Stimulated activated CD4-positive, alpha-beta T cell treated with anti-CD3 and anti-CD28 coated beads, Interleukin-12 subunit alpha, Interleukin-12 subunit beta, amount 100 ng/mL, for 24 hours (primary cell): Measurements from ENCODE around the gene PCDHB2.
"Not testable (repeated sequence)": the region's sequence is repeated elsewhere in the genome, so short reads cannot be mapped to it uniquely, and the experiment has no call there.

ENCODE experiments used
- DNase-seq, 2 experiments: peaks; one replicate each; pipeline ENCODE4 v3.0.0-alpha.2; 2020; ENCODE audit warnings: low read depth in 2 of 2

PCDHB2 gene

GRCh38 chr5:141094481-141095262 is at the start of gene PCDHB2:
PCDHB2 (plus strand) TSS chr5:141094615; CDS start chr5:141094791, 176 bp downstream.
- no peak for DNase-seq

DNA sequence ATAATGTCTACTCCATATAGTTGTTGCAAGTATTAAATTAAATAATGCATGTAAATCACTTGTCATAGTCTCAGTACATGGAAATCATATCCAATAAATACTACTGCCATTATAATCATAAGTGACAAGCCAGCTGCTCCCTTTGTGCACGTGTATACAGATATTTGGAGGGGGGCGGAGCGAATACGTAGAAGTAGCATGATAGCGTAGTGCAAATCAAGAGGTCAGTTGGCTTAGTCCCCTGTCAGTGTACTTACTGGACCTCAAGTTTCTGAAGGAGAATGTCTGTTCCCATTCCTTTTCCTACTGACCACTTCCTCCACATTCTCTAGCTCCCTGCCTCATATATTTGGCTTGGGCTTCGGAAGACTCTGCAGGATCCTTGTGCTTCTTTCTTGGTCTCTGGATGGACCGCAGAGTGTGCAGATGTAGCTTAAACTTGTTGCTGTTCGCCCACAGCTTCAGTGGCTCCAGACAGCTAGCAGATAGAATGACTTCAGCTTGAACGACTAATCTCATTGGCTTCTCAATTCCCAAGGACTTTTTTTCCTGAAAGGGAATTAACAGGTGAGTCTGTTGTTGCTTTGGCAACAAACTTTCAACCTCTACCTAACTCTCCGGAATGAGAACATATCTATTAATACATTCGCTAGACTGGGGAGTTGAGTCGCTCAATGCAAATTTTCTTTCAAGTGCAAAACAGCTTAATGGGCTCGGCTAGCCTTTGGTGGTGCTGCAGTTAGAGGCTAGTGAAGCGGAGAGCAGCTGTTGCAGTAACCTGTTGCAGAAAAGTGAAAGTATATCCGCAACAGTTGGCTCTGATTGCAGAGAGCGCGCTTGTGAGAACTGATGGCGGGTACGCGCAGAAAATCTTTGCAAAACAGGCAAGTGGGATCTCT is 43.5 kb upstream of the PCDHB2 start, which contains the start of gene PCDHB1:
PCDHB1 (plus strand) TSS at position 753 of the 899 bp plus-strand sequence; CDS start at position 850, 97 bp downstream.
- DNase-seq = no peak

DNA sequence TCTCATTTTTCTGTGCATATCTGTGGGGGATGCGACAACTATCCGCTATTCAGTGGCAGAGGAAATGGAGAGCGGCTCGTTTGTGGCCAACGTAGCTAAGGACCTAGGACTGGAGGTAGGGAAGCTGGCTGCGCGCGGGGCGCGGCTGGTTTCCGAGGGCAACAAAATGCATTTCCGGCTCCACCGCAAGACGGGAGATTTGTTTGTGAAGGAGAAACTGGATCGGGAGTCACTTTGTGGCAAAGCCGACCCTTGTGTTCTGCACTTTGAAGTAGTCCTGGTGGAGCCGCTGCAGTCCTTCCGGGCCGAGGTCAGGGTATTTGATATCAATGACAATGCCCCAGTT is 42.9 kb upstream of the PCDHB2 start:
- no peak for DNase-seq

GRCh38 chr5:141077826-141078225 is 16.6 kb upstream of the PCDHB2 start:
- DNase-seq = no peak

DNA sequence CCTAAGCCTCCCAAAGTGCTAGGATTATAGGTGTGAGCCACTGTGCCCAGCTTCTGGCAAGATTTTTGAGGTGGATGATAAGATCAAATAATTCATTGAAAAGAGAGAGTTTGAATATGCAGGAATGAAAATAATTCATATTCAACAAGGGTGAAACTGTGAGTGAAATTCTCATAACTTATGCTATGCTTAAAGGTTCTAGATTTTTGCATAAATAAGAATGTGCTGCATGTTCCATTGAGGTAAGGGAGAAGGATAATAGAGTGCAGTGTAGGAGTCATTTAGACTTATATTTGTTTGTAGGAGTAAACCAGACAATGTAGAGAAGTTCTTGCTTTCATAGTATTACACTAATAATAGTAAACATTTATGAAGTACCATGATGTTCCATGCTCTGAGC is 12.2 kb upstream of the PCDHB2 start:
- DNase-seq = no peak

DNA sequence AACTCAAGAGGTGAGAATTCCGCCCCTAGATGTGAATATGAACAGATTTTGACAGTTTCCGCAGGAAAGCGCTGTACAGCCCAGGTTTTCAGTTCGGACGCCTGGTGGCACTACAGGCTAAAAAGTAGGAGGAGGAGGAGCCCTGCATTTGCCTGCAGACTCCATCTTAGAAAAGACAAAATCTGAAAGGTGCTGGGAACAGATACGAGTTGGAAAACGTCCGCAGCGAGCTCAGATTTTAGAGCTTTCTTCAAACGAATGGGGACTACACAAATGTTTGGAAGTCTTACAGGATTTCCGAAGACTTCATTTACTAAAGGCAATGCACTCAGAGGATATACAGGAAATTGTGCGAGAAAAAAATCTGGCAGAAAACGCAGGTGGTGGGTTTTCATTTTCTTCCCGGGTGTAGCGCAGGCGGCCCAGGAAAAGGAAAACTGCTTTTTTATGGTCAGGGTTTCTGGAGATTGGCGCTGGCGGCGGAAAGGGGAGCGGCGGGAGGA is 9.9 kb upstream of the PCDHB2 start:
- DNase-seq = peak in 1 of 2 experiments; percentile 12

- DNase-seq = no peak
Measured at GRCh38 chr5:141095263-141095641, 837 bp downstream of the PCDHB2 start.

DNA sequence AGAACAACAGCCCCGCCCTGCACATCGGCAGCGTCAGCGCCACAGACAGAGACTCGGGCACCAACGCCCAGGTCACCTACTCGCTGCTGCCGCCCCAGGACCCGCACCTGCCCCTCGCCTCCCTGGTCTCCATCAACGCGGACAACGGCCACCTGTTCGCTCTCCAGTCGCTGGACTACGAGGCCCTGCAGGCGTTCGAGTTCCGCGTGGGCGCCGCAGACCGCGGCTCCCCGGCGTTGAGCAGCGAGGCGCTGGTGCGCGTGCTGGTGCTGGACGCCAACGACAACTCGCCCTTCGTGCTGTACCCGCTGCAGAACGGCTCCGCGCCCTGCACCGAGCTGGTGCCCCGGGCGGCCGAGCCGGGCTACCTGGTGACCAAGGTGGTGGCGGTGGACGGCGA is 1.8 kb downstream of the PCDHB2 start:
- not testable (repeated sequence) for DNase-seq

- not testable (repeated sequence) for DNase-seq
Measured at GRCh38 chr5:141096586-141096985, 2.2 kb downstream of the PCDHB2 start.

- DNase-seq = peak in 1 of 2 experiments; percentile 31
Measured at GRCh38 chr5:141100243-141100805, 5.9 kb downstream of the PCDHB2 start, which contains the start of gene PCDHB3. PCDHB3 (plus strand) TSS chr5:141100473; CDS start chr5:141100650, 177 bp downstream.

DNA sequence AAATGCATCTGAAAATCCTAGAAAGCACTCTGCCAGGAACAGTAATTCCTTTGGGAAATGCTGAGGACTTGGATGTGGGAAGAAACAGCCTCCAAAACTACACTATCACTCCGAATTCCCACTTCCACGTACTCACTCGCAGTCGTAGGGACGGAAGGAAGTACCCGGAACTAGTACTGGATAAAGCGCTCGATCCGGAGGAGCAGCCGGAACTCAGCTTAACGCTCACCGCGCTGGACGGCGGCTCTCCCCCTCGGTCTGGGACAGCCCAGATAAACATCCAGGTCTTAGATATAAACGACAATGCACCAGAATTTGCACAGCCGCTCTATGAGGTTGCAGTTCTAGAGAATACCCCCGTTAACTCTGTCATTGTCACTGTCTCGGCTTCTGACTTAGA is 6.6 kb downstream of the PCDHB2 start:
- DNase-seq = no peak

DNA sequence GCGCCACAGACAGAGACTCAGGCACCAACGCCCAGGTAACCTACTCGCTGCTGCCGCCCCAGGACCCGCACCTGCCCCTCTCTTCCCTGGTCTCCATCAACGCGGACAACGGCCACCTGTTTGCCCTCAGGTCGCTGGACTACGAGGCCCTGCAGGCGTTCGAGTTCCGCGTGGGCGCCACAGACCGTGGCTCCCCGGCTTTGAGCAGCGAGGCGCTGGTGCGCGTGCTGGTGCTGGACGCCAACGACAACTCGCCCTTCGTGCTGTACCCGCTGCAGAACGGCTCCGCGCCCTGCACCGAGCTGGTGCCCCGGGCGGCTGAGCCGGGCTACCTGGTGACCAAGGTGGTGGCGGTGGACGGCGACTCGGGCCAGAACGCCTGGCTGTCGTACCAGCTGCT is 7.7 kb downstream of the PCDHB2 start:
- DNase-seq = not testable (repeated sequence)

- DNase-seq = not testable (repeated sequence)
Measured at GRCh38 chr5:141102471-141102870, 8.1 kb downstream of the PCDHB2 start.

GRCh38 chr5:141105350-141105749 is 10.9 kb downstream of the PCDHB2 start:
- no peak for DNase-seq

GRCh38 chr5:141119250-141119649 is 24.8 kb downstream of the PCDHB2 start:
- DNase-seq = no peak

DNA sequence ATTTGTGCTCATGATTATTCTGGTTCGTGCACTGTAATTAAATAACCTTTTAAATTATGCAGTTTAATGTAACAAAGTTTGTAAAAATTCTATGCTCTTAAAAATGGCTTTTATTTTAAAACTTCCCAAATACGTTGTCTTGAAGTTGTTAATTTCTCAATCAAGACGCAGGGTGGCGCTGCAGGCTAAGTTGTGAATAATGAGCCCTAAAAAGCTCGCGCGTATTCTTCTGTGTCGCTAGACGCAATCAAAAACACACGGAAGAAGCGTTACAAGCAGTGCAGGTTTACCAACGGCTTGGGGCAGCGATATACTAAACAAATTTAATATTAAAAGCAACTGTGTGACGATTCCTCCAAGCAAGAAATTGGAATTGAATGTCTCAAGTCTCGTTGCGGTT is 27.1 kb downstream of the PCDHB2 start, which contains the start of gene PCDHB4:
PCDHB4 (plus strand) TSS at position 256 of the 400 bp plus-strand sequence. CDS start 181 bp downstream, outside the sequence.
- no peak for DNase-seq

GRCh38 chr5:141121985-141122384 is 27.6 kb downstream of the PCDHB2 start:
- DNase-seq = no peak

- not testable (repeated sequence) for DNase-seq
Measured at GRCh38 chr5:141123396-141124135, 29.2 kb downstream of the PCDHB2 start.

GRCh38 chr5:141127305-141127704 is 32.9 kb downstream of the PCDHB2 start:
- no peak for DNase-seq

DNA sequence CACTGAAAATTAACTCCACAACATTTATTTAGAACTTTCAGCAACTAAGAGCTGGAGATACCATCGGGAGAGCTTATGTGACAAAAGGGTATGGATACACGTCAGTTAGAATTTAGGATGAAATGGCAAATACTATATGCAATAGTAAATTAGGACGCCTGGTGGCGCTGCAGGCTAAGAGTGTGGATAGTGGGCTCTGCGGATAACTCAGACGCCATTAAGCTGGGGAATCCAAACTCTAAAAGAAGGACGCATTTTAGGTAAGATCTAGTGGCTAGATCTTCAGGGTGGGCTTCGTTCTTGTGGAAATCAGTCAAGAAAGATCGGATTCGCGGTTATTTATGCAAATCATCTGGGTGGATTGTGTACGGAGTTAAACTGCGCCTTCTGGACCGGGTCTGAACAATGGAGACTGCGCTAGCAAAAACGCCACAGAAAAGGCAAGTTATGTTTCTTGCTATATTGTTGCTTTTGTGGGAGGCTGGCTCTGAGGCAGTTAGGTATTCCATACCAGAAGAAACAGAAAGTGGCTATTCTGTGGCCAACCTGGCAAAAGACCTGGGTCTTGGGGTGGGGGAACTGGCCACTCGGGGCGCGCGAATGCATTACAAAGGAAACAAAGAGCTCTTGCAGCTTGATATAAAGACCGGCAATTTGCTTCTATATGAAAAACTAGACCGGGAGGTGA is 40.8 kb downstream of the PCDHB2 start, which contains the start of gene PCDHB5:
PCDHB5 (plus strand) TSS at position 177 of the 688 bp plus-strand sequence; CDS start at position 406, 229 bp downstream.
- DNase-seq = no peak
